ENCODE data around the gene LDB2. TPM values are rescaled to one million over a fixed set of nuclear protein-coding genes. Genes with fewer than 3 reads are reported as not detected.

LDB2 gene
- total RNA-seq, 1 donor = 18.8 TPM

DNA sequence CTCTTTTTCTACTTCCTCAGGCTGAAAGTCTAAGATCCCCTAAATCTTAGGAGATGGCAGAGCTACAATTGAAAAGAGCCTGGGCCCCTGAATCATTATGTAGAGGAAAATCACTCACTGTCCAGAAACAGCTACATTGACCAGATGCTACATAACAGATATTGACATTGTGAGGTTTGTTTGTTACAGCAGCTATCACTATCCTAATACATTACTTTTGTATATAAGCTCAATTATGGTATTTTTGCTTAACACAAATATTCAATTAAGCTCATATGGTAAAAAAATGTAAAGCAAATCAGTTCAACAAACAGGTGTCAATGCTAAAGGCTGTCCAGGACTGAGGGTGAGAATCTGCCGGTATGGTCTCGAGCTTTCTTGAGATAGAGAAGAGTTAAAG is 89.4 kb downstream of the LDB2 start:
- Histone ChIP-seq H2AFZ (ENCODE audit: low read length) (no peak overlapping the region), H3K9me3 (ENCODE audit: low read depth, low read length) (no peaks in the 10 kb centered on the region), H3K4me2 (ENCODE audit: insufficient read depth, low read length) (no peak overlapping the region), H4K20me1 (ENCODE audit: insufficient read depth, low read length) (no peaks in the 10 kb centered on the region), H3K4me1 (ENCODE audit: insufficient read depth, low read length) (no peaks in the 10 kb centered on the region), H3K4me3 (ENCODE audit: insufficient read depth, low read length) (no peak overlapping the region), H3K27ac (ENCODE audit: low read depth, low read length) (no peak overlapping the region), H3K27me3 (ENCODE audit: insufficient read depth, low read length) (no peaks in the 10 kb centered on the region), H3K79me2 (ENCODE audit: insufficient read depth, low read length) (no peaks in the 10 kb centered on the region), H3K36me3 (ENCODE audit: insufficient read depth, low read length) (peaks cover 2% of the 10 kb centered on the region)
- DNase-seq (ENCODE audit: insufficient read length, low spot score, missing footprints) = no peak
- no peak for TF ChIP-seq CTCF (IDR thresholded peaks at IDR 0.05; ENCODE audit: extremely low read depth, low read depth, low read length)

- H3K27ac ChIP-seq (ENCODE audit: low read depth, low read length) = no peak overlapping the region
- no peaks in the 10 kb centered on the region for H3K4me1 ChIP-seq (ENCODE audit: insufficient read depth, low read length)
- no peak for DNase-seq (ENCODE audit: insufficient read length, low spot score, missing footprints)
- H3K27me3 ChIP-seq (ENCODE audit: insufficient read depth, low read length) = no peaks in the 10 kb centered on the region
- H3K36me3 ChIP-seq (ENCODE audit: insufficient read depth, low read length) = peaks cover 2% of the 10 kb centered on the region
- no peaks in the 10 kb centered on the region for H3K79me2 ChIP-seq (ENCODE audit: insufficient read depth, low read length)
- no peaks in the 10 kb centered on the region for H3K9me3 ChIP-seq (ENCODE audit: low read depth, low read length)
- H3K4me2 ChIP-seq (ENCODE audit: insufficient read depth, low read length) = no peak overlapping the region
- no peaks in the 10 kb centered on the region for H4K20me1 ChIP-seq (ENCODE audit: insufficient read depth, low read length)
- no peak overlapping the region for H3K4me3 ChIP-seq (ENCODE audit: insufficient read depth, low read length)
- H2AFZ ChIP-seq (ENCODE audit: low read length) = no peak overlapping the region
- TF ChIP-seq CTCF (IDR thresholded peaks at IDR 0.05; ENCODE audit: extremely low read depth, low read depth, low read length) = no peak
Observed at GRCh38 chr4:16807355-16807754, 91.1 kb downstream of the LDB2 start.

DNA sequence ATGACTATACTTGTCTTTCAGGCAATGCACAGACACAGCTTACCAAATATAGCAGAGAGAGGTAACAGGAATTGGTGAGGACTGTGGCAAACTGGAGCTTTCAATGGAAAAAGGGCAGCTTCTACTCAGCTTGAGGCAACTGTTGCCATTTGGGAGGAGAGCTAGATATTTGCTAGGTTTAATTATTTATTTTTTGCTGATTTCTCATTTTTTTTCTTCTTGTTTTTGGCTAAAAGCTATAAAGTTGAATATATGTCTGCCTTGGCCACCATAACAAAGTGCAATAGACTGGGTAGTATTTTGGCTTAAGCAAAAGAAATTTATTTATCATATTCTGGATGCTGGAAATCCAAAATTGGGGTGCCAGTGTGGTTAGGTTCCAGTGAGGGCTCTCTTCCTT is 93.9 kb downstream of the LDB2 start:
- Histone ChIP-seq H3K27me3 (ENCODE audit: insufficient read depth, low read length) (no peaks in the 10 kb centered on the region), H4K20me1 (ENCODE audit: insufficient read depth, low read length) (no peaks in the 10 kb centered on the region), H3K4me1 (ENCODE audit: insufficient read depth, low read length) (peaks cover 9% of the 10 kb centered on the region), H3K4me2 (ENCODE audit: insufficient read depth, low read length) (no peak overlapping the region), H3K9me3 (ENCODE audit: low read depth, low read length) (no peaks in the 10 kb centered on the region), H3K36me3 (ENCODE audit: insufficient read depth, low read length) (peaks cover 2% of the 10 kb centered on the region), H3K27ac (ENCODE audit: low read depth, low read length) (no peak overlapping the region), H2AFZ (ENCODE audit: low read length) (no peak overlapping the region), H3K4me3 (ENCODE audit: insufficient read depth, low read length) (no peak overlapping the region), H3K79me2 (ENCODE audit: insufficient read depth, low read length) (no peaks in the 10 kb centered on the region)
- no peak for TF ChIP-seq CTCF (IDR thresholded peaks at IDR 0.05; ENCODE audit: extremely low read depth, low read depth, low read length)
- DNase-seq (ENCODE audit: insufficient read length, low spot score, missing footprints) = no peak

GRCh38 chr4:16802044-16802443 is 96.4 kb downstream of the LDB2 start:
- Histone ChIP-seq H3K4me2 (ENCODE audit: insufficient read depth, low read length) (no peak overlapping the region), H3K79me2 (ENCODE audit: insufficient read depth, low read length) (no peaks in the 10 kb centered on the region), H3K27me3 (ENCODE audit: insufficient read depth, low read length) (no peaks in the 10 kb centered on the region), H3K9me3 (ENCODE audit: low read depth, low read length) (no peaks in the 10 kb centered on the region), H3K4me3 (ENCODE audit: insufficient read depth, low read length) (no peak overlapping the region), H3K36me3 (ENCODE audit: insufficient read depth, low read length) (peaks cover 2% of the 10 kb centered on the region), H4K20me1 (ENCODE audit: insufficient read depth, low read length) (no peaks in the 10 kb centered on the region), H3K4me1 (ENCODE audit: insufficient read depth, low read length) (peaks cover 9% of the 10 kb centered on the region), H3K27ac (ENCODE audit: low read depth, low read length) (no peak overlapping the region), H2AFZ (ENCODE audit: low read length) (no peak overlapping the region)
- no peak for TF ChIP-seq CTCF (IDR thresholded peaks at IDR 0.05; ENCODE audit: extremely low read depth, low read depth, low read length)
- DNase-seq (ENCODE audit: insufficient read length, low spot score, missing footprints) = no peak

Data from osteoblast (primary cell).